ENCODE data around the gene DCTN3. TPM values are rescaled to one million over a fixed set of nuclear protein-coding genes. Genes with fewer than 3 reads are reported as not detected.
A peak's percentile ranks its signal among the peaks of the same experiment; 100 is the strongest.

DCTN3 gene
- total and polyA plus RNA-seq, 5 experiments from 2014 or later, result 60.0 to 140 (median 117) TPM

DNA sequence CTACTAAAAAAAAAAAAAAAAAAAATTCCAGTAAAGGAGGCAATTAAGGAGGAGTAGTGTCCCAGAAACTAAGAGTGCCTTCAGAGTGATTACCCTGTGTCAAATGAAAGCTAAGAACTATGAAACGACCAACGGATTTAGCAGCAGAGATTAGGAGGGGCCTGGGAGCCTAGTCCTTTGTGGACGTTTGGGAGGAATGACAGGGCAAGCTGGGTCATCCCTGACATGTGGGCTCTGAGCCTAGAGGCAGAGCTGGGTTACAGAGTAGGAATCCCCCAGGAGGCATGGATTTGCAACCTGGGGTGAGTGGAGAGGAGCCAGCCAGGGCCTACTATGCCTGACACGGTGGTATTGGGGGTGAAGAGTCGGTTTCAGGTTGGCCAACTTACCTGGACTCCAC is 12.9 kb upstream of the DCTN3 start:
- Mint-ChIP-seq H3K4me3 (no peak overlapping the region), H3K9me3 (no peaks in the 10 kb centered on the region), H3K4me1 (peaks cover 27 to 48% (median 38%) of the 10 kb centered on the region in 4 donors), H3K36me3 (peaks cover 0 to 7% (median 0%) of the 10 kb centered on the region in 3 donors), H3K27me3 (peaks cover 6 to 28% (median 16%) of the 10 kb centered on the region in 5 donors), H3K27ac (peak overlapping the region in 1 of 10 donors; percentile 38)
- POLR2A ChIA-PET, result interaction anchor here (0.7 to 5.5 kb wide), 5 partner anchors 11 to 60 kb away, joined by 3 to 51 read pairs (median 6); partner anchors contain the start of genes DCTN3, GALT and RPP25L
- DNase-seq (no peak), ATAC-seq (no peak)

- Mint-ChIP-seq H3K9me3 (no peaks in the 10 kb centered on the region), H3K4me1 (peaks cover 18 to 38% (median 25%) of the 10 kb centered on the region in 4 donors), H3K27ac (peak overlapping the region in 3 of 10 donors; percentile 13 to 80 (median 33)), H3K4me3 (peak overlapping the region in 6 of 10 donors; percentile 24 to 89 (median 69)), H3K27me3 (peaks cover 18 to 54% (median 39%) of the 10 kb centered on the region in 5 donors), H3K36me3 (peaks cover 0 to 7% (median 0%) of the 10 kb centered on the region in 3 donors)
- POLR2A ChIA-PET, result interaction anchor here (1.9 kb wide), 1 partner anchor 18 kb away, joined by 7 read pairs; the partner anchor contains the start of gene RPP25L
- ATAC-seq (no peak), DNase-seq (no peak)
Observed at GRCh38 chr9:34630402-34631154, 10.3 kb upstream of the DCTN3 start.

- H3K4me3 Mint-ChIP-seq, result peak overlapping the region; percentile 73 to 89 (median 82)
Observed at GRCh38 chr9:34629491-34629808, 9.2 kb upstream of the DCTN3 start.

DNA sequence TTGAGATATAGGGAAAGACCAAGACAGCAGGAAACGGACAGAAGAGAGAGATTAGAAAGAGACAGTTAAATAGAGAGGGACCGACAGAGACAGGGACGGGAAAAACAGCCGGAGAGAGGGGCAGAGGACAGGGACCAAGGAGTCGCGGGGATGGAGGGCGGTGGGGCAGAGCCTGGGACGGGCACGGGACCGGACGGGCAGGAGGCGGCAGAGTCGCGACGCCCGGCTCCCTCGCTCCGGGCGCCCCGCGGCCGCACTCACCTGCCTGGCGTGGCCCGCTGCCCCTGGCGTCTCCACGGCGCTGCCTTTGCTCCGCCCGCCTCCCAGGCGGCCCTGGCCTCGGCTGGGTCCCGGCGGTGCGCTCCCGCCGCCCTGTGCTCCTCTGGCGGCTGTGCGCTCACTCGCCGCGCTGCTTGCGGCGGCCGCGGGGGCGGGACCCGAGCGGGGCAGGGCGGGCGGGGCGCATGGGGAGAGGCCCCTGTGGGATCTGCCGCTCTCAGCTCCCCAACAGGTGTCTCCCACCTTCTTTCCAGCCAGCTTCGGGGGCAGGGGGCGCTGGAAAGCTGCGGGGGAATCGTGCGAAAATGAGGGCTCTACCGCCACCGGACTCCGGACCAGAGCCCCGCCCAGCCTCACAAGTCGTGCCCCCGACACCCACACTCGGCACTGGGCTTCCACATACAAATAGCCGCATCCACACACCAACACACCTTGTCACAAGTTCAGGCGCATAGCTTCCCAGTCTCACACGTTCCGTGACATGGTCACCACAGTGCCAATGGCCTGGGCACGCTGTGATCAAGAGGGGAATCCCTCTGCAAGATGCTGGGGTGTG is 8.6 kb upstream of the DCTN3 start, which contains the start of gene ARID3C:
Gene ARID3C, minus strand, starts transcription at position 411 of the 835 bp plus-strand sequence. CDS start 1,052 bp downstream, outside the sequence.
- Mint-ChIP-seq H3K9me3 (no peaks in the 10 kb centered on the region), H3K27ac (peak within 1 kb of the TSS in 6 of 10 donors; percentile 16 to 80 (median 48)), H3K27me3 (peaks cover 22 to 66% (median 47%) of the 10 kb centered on the region in 5 donors), H3K4me3 (peak within 1 kb of the TSS; percentile 78 to 95 (median 86)), H3K4me1 (peaks cover 19 to 27% (median 22%) of the 10 kb centered on the region in 4 donors), H3K36me3 (peaks cover 0 to 3% (median 0%) of the 10 kb centered on the region in 3 donors)
- ATAC-seq, result peak; percentile 89
- POLR2A ChIA-PET, result interaction anchor here (0.6 to 1.3 kb wide), 6 partner anchors 8 to 1136 kb away, joined by 3 to 6 read pairs (median 4); partner anchors contain the start of genes DCTN3 and SIGMAR1
- DNase-seq, result peak in 4 of 10 donors; percentile 29 to 55 (median 42)

More at GRCh38 chr9:34629491-34629808, 9.2 kb upstream of the DCTN3 start:
- POLR2A ChIA-PET, result interaction anchor here (1.0 to 1.3 kb wide), 4 partner anchors 9 to 16 kb away, joined by 3 to 6 read pairs (median 4); partner anchors contain the start of genes DCTN3 and SIGMAR1
- Mint-ChIP-seq H3K36me3 (peaks cover 0 to 3% (median 0%) of the 10 kb centered on the region in 3 donors), H3K9me3 (no peaks in the 10 kb centered on the region), H3K27ac (peak overlapping the region in 1 of 10 donors; percentile 80), H3K4me1 (peaks cover 14 to 29% (median 22%) of the 10 kb centered on the region in 4 donors), H3K27me3 (peaks cover 18 to 63% (median 45%) of the 10 kb centered on the region in 5 donors)
- DNase-seq (no peak), ATAC-seq (no peak)

- peak overlapping the region in 6 of 10 donors; percentile 3 to 75 (median 34) for H3K27ac Mint-ChIP-seq
- peaks cover 26 to 75% (median 53%) of the 10 kb centered on the region in 5 donors for H3K27me3 Mint-ChIP-seq
- ATAC-seq, result peak in 1 of 2 donors; percentile 5
- DNase-seq, result no peak
- peaks cover 0 to 2% (median 0%) of the 10 kb centered on the region in 9 donors for H3K9me3 Mint-ChIP-seq
- POLR2A ChIA-PET, result interaction anchor here (0.6 to 1.3 kb wide), 3 partner anchors 9 to 1137 kb away, joined by 3 to 4 read pairs (median 3); partner anchors contain the start of gene SIGMAR1
- H3K36me3 Mint-ChIP-seq, result peaks cover 0 to 3% (median 0%) of the 10 kb centered on the region in 3 donors
- H3K4me3 Mint-ChIP-seq, result peak overlapping the region; percentile 70 to 95 (median 85)
- peaks cover 21 to 32% (median 25%) of the 10 kb centered on the region in 4 donors for H3K4me1 Mint-ChIP-seq
Observed at GRCh38 chr9:34627716-34628655, 7.7 kb upstream of the DCTN3 start.

GRCh38 chr9:34625186-34625486 is 4.8 kb upstream of the DCTN3 start:
- POLR2A ChIA-PET, result interaction anchor here (1.9 to 4.7 kb wide), 2 partner anchors 13 kb away, joined by 9 to 32 read pairs; partner anchors contain the start of genes RPP25L and SIGMAR1
- peaks cover 0 to 5% (median 3%) of the 10 kb centered on the region in 3 donors for H3K36me3 Mint-ChIP-seq

DNA sequence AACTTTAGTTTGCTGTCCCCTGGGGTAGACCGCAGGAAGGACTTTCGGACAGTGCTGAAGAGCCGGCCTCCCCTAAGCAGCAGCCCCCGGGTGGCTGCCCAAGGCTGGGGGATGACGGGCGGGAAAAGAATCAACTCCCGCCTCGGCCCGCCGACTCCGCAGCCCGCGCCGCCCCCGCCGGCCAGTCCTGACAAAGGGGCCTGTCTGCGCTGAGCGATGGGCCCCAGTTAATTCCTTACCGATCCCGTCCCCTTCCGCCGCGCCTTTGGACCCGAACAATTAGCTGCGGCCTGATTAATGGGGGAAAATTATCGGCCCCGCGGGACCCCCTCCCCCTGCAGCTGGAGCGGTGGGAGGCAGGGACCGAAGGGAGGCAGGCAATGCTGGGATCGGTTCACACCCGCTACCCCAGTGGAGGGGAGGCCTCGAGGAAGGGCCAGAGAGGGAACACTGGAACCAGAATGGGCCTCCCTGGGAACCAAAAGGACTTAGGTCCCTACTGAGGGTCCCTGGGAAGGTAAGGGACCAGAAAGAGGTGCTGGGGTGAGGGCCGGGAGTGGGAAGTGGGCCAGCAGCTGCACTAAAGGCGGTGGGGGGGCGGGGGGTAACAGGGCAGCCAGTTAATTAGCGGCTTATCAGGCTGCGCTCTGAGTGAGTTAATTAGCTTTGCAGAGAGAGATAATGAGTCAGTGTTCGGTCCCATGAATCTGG is 4.3 kb upstream of the DCTN3 start:
- ATAC-seq (no peak), DNase-seq (no peak)
- no peak overlapping the region for H3K4me3 Mint-ChIP-seq
- peaks cover 20 to 47% (median 38%) of the 10 kb centered on the region in 4 donors for H3K4me1 Mint-ChIP-seq
- H3K27me3 Mint-ChIP-seq, result peaks cover 30 to 75% (median 61%) of the 10 kb centered on the region in 5 donors
- H3K36me3 Mint-ChIP-seq, result peaks cover 0 to 5% (median 3%) of the 10 kb centered on the region in 3 donors
- no peak overlapping the region for H3K27ac Mint-ChIP-seq
- POLR2A ChIA-PET, result interaction anchor here (1.9 to 4.7 kb wide), 2 partner anchors 12 to 13 kb away, joined by 9 to 32 read pairs; partner anchors contain the start of genes RPP25L and SIGMAR1
- peaks cover 0 to 2% (median 0%) of the 10 kb centered on the region in 9 donors for H3K9me3 Mint-ChIP-seq

More at GRCh38 chr9:34625186-34625486, 4.8 kb upstream of the DCTN3 start:
- Mint-ChIP-seq H3K27ac (no peak overlapping the region), H3K4me3 (peak overlapping the region in 1 of 10 donors; percentile 26), H3K27me3 (peaks cover 30 to 81% (median 64%) of the 10 kb centered on the region in 5 donors), H3K9me3 (peaks cover 0 to 2% (median 0%) of the 10 kb centered on the region in 9 donors), H3K4me1 (peaks cover 17 to 43% (median 35%) of the 10 kb centered on the region in 4 donors)
- DNase-seq, result no peak
- ATAC-seq, result no peak

DNA sequence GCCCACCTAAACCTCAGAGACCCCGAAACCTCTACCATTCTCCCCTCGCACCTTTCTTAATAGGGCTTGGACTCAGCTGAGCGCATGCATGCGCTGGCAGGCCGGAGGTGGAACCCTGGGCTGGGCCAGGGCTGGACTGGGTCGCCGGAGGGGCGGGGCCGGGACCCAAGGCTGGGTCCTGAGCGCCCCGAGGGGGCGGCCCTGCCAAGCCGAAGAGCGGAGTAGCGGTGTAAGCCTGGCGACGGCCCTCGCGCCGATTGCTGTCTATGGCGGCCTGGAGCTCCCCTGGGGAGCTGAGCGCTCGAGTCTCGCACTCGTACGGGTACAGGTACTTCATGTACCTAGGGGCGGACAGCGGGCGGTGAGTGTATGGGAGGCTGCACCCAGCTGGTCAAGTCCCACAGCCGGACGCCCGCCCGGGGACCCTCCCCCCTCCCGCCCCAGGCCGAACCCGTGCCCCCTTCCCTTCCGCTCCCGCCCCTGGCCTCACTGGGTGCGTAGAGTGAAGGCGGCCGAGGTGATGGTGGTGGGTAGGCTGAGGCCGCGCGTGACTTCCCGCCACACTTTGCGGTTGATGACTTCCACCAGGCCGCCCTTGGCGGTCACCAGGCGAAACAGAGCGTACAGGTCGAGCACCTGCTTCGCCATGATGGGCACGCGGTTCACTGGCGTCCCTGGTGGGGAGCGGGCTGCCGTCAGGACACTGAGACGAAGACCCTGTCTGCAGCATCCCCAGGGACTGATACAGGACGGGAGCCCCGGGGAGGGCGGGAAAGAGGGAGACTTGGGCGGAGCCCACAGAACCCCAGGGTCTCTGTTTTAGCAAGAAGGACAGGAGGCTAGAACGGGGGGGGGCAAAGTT is 3.3 kb upstream of the DCTN3 start:
- Mint-ChIP-seq H3K27ac (peak overlapping the region in 1 of 10 donors; percentile 57), H3K36me3 (peaks cover 0 to 5% (median 3%) of the 10 kb centered on the region in 3 donors), H3K9me3 (peaks cover 0 to 2% (median 0%) of the 10 kb centered on the region in 9 donors), H3K4me1 (peaks cover 24 to 48% (median 44%) of the 10 kb centered on the region in 4 donors), H3K27me3 (peaks cover 30 to 65% (median 55%) of the 10 kb centered on the region in 5 donors), H3K4me3 (peak overlapping the region; percentile 40 to 81 (median 62))
- ATAC-seq (peak in 1 of 2 donors; percentile 15), DNase-seq (no peak)
- POLR2A ChIA-PET, result interaction anchor here (0.6 to 4.7 kb wide), 5 partner anchors 9 to 110 kb away, joined by 3 to 32 read pairs (median 4); partner anchors contain the start of genes GALT and SIGMAR1

GRCh38 chr9:34615132-34615531 is 5.2 kb downstream of the DCTN3 start:
- no peak for DNase-seq
- H3K27ac Mint-ChIP-seq, result no peak overlapping the region
- H3K4me3 Mint-ChIP-seq, result no peak overlapping the region
- peaks cover 22 to 43% (median 35%) of the 10 kb centered on the region in 4 donors for H3K4me1 Mint-ChIP-seq
- peaks cover 6 to 32% (median 7%) of the 10 kb centered on the region in 3 donors for H3K36me3 Mint-ChIP-seq
- no peaks in the 10 kb centered on the region for H3K27me3 Mint-ChIP-seq
- POLR2A ChIA-PET, result interaction anchor here (0.7 to 1.7 kb wide), 4 partner anchors 8 to 480 kb away, joined by 3 to 5 read pairs (median 4); partner anchors contain the start of genes GALT and SIGMAR1
- H3K9me3 Mint-ChIP-seq, result no peaks in the 10 kb centered on the region
- no peak for ATAC-seq

All from naive thymus-derived CD8-positive, alpha-beta T cell (primary cell).